Tibial artery (tissue), 4 donors: ENCODE measurements around the gene NLRP6.

ENCODE experiments used
- DNase-seq, 2 donors: peaks; one replicate each; pipeline ENCODE4 v3.0.0-alpha.2; 2019
- H3K27ac ChIP-seq, 2 donors: fragments of 200-600 bp; sonication (generic) in 1 of 2; 1 replicate in 1 of 2; 2 replicates in 1 of 2; pipeline ENCODE4 v1.5.1; 2018 to 2019; ENCODE audit warnings: mild to moderate bottlenecking in 1 of 2
- H3K27me3 ChIP-seq, 2 donors: fragments of 200-600 bp; sonication (generic) in 1 of 2; one replicate each; pipeline versions ENCODE4 v1.5.1 to v1.6.0; 2016 to 2019
- H3K36me3 ChIP-seq, 3 donors: fragments of 200-600 bp; sonication (generic) in 2 of 3; one replicate each; pipeline ENCODE4 v1.5.1; 2016 to 2019; ENCODE audit warnings: mild to moderate bottlenecking in 2 of 3
- H3K4me1 ChIP-seq, 4 donors: fragments of 200-600 bp; sonication (generic) in 2 of 4; 1 replicate in 3 of 4; 2 replicates in 1 of 4; pipeline ENCODE4 v1.5.1; 2016 to 2019
- H3K4me3 ChIP-seq, 2 donors: fragments of 200-600 bp; sonication (generic) in 1 of 2; 1 replicate in 1 of 2; 2 replicates in 1 of 2; pipeline ENCODE4 v1.5.1; 2018 to 2019; ENCODE audit warnings: mild to moderate bottlenecking in 2 of 2
- H3K9me3 ChIP-seq, 3 donors: fragments of 200-600 bp; sonication (generic) in 1 of 3; one replicate each; pipeline ENCODE4 v1.5.1; 2016 to 2019
- intact Hi-C: fragments of 100-400 bp; cut with DNase I; formaldehyde crosslinking; loops from one replicate; pipeline ENCODE4 v1.15.0; 2023; ENCODE audit warnings: low total_unique reads
- TF ChIP-seq, protein P1 (sequence below), 2 experiments: fragments of 200-600 bp in 1 of 2; fragments of 450-650 bp in 1 of 2; IDR thresholded peaks; one replicate each; pipeline ENCODE4 v1.5.1; 2017 to 2019; ENCODE audit warnings: antibody characterized with exemption in 2 of 2, mild to moderate bottlenecking in 1 of 2, moderate library complexity in 1 of 2

The NLRP6 gene

DNA sequence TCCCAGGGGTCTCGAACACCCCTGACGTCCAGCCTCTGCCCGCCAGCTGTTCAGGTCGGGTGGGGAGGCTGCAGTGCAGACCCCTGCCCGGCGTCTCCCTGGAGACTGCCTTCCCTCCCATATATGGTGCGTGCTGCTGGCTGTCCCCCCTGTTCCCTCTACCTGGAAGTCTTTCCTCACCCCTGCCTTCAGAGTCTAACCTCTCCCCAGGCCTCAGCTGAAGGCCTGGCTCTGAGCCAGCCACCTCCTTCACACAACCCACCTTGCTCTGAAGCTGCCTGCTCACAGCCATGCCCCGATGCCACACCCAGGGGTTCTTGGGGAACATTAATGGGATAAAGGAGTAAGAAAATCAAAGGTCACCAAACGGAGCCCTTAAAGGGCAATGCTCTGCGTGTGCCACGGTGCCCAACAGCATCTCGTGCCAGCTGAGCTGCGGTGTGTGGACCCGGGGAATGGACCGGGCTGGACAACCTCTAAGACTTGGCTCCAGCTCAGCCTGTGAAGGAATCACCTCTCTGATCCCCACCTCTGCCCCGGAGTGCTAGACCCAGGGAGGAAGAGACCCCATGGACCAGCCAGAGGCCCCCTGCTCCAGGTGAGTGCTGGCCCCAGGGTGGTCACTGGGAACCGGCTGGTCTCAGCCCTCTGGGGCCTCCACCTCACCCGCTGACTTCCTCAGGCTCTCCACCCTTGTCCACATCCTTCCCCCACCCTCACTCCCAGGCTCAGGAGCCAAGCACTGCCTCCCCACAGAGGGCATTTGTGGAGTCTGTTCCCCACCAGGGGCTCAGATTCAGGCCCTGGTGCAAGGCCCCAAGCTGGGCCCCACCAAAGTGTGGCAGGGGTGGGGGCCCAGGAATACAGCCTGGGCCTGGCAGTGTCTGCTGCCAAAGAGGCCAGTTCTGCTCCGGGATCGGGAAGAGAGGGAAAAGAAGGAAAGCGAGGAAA, at the start of gene NLRP6:
Gene NLRP6, plus strand, starts transcription at position 407 of the 951 bp plus-strand sequence. Its CDS starts 163 bp downstream, at position 570.
- Histone ChIP-seq H3K27me3 (peaks cover 0 to 58% of the 10 kb centered on the region in 2 donors), H3K4me3 (peak within 1 kb of the TSS in 1 of 2 donors; percentile 38), H3K4me1 (peaks cover 0 to 30% (median 16%) of the 10 kb centered on the region in 4 donors), H3K36me3 (no peaks in the 10 kb centered on the region), H3K27ac (no peak within 1 kb of the TSS), H3K9me3 (no peaks in the 10 kb centered on the region)
- intact Hi-C loops: no loop called here
- TF ChIP-seq, protein P1, sequence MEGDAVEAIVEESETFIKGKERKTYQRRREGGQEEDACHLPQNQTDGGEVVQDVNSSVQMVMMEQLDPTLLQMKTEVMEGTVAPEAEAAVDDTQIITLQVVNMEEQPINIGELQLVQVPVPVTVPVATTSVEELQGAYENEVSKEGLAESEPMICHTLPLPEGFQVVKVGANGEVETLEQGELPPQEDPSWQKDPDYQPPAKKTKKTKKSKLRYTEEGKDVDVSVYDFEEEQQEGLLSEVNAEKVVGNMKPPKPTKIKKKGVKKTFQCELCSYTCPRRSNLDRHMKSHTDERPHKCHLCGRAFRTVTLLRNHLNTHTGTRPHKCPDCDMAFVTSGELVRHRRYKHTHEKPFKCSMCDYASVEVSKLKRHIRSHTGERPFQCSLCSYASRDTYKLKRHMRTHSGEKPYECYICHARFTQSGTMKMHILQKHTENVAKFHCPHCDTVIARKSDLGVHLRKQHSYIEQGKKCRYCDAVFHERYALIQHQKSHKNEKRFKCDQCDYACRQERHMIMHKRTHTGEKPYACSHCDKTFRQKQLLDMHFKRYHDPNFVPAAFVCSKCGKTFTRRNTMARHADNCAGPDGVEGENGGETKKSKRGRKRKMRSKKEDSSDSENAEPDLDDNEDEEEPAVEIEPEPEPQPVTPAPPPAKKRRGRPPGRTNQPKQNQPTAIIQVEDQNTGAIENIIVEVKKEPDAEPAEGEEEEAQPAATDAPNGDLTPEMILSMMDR (IDR thresholded peaks at IDR 0.05): no peak
- peak in 1 of 2 donors; percentile 51 for DNase-seq

DNA sequence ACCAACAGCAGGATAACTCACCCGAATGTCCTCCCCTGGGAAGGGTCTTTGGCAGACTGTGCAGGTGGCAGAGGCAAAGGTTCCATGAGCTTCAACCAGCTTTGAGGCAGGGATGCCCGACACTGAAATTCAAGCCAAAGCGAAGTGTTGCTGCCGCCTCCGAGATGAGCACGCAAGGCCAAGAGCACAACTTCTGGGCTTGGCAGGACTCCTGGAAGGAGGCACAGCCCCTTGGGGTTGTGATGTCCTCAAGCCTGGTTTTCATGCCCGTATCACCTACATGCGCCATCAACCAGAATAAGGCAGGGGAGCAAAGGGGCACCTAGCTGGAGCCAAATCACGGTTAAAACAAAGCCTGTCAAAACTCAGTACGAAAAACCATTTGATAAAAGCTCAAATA, 47.8 kb upstream of the NLRP6 start:
- no peak for DNase-seq
- Histone ChIP-seq H3K4me3 (no peak overlapping the region), H3K27ac (no peak overlapping the region), H3K27me3 (no peaks in the 10 kb centered on the region), H3K36me3 (peaks cover 0 to 13% (median 3%) of the 10 kb centered on the region in 3 donors), H3K4me1 (peaks cover 0 to 10% (median 8%) of the 10 kb centered on the region in 4 donors), H3K9me3 (no peaks in the 10 kb centered on the region)
- intact Hi-C loops: no loop called here
- TF ChIP-seq, protein P1 (IDR thresholded peaks at IDR 0.05): no peak

DNA sequence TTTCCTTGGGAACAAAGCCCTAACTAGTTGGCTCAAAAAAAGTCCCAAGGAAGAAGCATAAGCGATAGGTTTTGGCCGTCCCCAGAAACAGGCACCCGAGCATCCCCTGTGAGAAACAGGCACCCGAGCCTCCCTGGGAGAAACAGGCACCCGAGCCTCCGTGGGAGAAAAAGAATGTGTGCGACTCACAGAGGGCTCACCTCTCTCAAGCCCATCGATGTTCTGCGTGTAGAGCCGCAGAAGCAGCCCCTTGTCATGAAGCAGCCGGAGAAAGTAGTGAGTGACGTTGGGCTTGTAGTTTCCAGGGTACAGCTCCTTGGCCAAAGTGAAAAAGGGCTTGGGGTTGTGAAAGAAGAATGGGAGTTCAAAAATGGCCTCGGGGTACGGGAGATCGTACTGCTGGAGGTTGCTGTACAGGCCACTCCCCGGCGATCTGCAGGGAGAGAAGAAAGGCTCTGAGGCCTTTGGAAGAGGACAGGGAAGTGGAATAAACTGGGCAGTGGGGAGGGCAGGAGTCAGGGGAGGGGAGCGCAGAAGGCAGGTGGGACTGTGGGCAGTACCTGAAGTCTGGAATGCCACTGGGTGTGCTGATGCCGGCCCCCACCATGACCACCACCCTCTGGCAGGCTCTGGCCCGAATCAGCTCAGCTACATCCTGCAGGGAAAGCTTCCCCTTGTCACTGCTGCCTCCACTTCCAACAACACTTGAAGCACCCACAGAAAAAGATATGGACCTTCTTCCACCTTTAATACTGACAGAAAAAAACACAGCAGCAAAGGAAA, 45.2 kb upstream of the NLRP6 start:
- peak in 1 of 2 donors; percentile 62 for DNase-seq
- TF ChIP-seq, protein P1 (IDR thresholded peaks at IDR 0.05): no peak
- Histone ChIP-seq H3K4me3 (no peak overlapping the region), H3K9me3 (no peaks in the 10 kb centered on the region), H3K36me3 (peaks cover 0 to 13% (median 3%) of the 10 kb centered on the region in 3 donors), H3K4me1 (peaks cover 0 to 20% (median 18%) of the 10 kb centered on the region in 4 donors), H3K27ac (no peak overlapping the region), H3K27me3 (no peaks in the 10 kb centered on the region)
- intact Hi-C loops: no loop called here

DNA sequence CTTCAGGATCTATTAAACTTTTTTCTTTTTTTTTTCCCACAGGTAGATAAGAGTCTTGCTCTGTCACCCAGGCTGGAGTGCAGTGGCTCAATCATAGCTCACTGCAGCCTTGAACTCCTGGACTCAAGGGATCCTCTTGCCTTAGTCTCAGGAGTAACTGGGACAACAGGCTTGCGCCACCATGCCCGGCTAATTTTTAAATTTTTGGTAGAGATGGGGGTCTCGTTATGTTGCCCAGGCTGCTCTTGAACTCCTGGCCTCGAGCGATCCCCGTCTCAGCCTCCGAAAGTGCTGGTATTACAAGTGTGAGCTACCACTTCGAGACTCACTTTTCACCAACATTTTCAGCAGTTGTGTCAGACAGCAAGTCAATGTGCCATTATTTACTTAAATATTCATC, 43.0 kb upstream of the NLRP6 start:
- no peak for DNase-seq
- Histone ChIP-seq H3K4me3 (peak overlapping the region; percentile 98 to 99), H3K4me1 (peaks cover 0 to 26% (median 23%) of the 10 kb centered on the region in 4 donors), H3K27ac (peak overlapping the region; percentile 95 to 98), H3K36me3 (peaks cover 0 to 17% (median 3%) of the 10 kb centered on the region in 3 donors), H3K9me3 (no peaks in the 10 kb centered on the region), H3K27me3 (no peaks in the 10 kb centered on the region)
- intact Hi-C loops: no loop called here
- TF ChIP-seq, protein P1 (IDR thresholded peaks at IDR 0.05): no peak

DNA sequence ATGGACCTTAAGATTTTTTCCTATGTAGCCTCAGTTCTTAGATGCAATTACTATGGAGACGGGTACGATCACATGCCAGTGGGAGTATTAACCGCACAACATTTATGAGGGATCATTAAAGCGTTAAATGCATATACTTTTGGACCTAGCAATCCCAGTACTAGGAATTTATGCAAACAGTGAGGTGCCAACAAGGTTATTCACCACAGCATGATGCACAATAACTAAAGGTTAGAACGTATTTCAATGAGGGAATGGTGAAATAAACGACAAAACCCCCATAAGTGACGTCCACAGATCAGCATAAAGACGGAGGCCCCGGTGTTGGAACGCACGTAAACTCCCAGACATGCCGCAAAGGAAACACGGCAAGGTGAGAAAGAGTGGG, 42.6 kb upstream of the NLRP6 start:
- Histone ChIP-seq H3K36me3 (peaks cover 0 to 21% (median 3%) of the 10 kb centered on the region in 3 donors), H3K27ac (peak overlapping the region; percentile 95 to 98), H3K9me3 (no peaks in the 10 kb centered on the region), H3K4me3 (peak overlapping the region; percentile 98 to 99), H3K27me3 (no peaks in the 10 kb centered on the region), H3K4me1 (peaks cover 0 to 26% (median 23%) of the 10 kb centered on the region in 4 donors)
- TF ChIP-seq, protein P1 (IDR thresholded peaks at IDR 0.05): no peak
- intact Hi-C loops: no loop called here
- DNase-seq: no peak
